ENCODE results near the gene PPP1R3F.

GRCh38 chrX:49220100-49220499 lies 49.5 kb upstream of the PPP1R3F start:
- TF ChIP-seq POLR2A (IDR thresholded peaks at IDR 0.05; ENCODE audit: low read length): no peak
- TF ChIP-seq GATA1 (IDR thresholded peaks at IDR 0.05; ENCODE audit: low read depth, low read length): no peak

Measured in erythroblast (primary cell).